ENCODE measurements around the gene RABGAP1L.

RABGAP1L gene

DNA sequence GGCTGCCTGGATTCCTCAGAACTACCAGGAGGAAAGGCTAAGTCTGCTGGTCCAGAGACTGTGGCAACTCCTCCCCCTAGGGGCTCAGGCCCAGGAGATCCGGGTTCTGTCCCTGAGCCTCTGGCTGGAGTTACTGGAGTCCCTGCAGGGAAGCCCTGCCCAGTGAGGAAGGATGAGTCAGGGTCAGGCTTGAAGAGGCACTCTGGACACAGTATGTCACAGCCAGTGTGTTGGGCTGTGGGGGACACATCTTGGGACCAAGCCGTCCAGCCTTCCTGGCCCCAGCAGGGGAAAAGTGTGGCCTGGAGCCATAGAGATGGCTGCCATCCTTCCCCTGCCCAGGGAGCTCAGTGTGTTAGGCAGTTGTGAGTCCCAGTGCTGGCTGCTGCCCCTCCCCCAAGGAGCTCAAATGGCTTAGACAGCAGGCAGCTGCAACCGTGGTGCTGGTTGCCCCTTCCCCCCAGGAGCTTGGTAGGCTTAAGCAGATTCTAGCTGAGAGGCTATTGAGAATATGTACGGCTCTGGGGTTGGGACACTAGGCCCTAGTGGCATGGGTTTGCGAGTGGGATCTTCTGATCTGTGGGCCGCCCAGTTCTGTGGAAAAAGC, 28.2 kb upstream of the RABGAP1L start:
- Histone ChIP-seq H2AFZ (no peak overlapping the region), H3K27me3 (ENCODE audit: control insufficient read depth, insufficient read depth, low read length) (no peaks in the 10 kb centered on the region), H3K27ac (no peak overlapping the region), H3K36me3 (ENCODE audit: control insufficient read depth, insufficient read depth, low read length) (no peaks in the 10 kb centered on the region), H3K4me3 (ENCODE audit: low read depth, low read length) (no peak overlapping the region), H3K4me2 (ENCODE audit: low read length) (no peak overlapping the region), H3K9ac (no peak overlapping the region), H3K79me2 (no peaks in the 10 kb centered on the region), H3K9me3 (ENCODE audit: control insufficient read depth, low read length) (no peaks in the 10 kb centered on the region), H3K4me1 (no peaks in the 10 kb centered on the region)
- TF ChIP-seq, protein P1, sequence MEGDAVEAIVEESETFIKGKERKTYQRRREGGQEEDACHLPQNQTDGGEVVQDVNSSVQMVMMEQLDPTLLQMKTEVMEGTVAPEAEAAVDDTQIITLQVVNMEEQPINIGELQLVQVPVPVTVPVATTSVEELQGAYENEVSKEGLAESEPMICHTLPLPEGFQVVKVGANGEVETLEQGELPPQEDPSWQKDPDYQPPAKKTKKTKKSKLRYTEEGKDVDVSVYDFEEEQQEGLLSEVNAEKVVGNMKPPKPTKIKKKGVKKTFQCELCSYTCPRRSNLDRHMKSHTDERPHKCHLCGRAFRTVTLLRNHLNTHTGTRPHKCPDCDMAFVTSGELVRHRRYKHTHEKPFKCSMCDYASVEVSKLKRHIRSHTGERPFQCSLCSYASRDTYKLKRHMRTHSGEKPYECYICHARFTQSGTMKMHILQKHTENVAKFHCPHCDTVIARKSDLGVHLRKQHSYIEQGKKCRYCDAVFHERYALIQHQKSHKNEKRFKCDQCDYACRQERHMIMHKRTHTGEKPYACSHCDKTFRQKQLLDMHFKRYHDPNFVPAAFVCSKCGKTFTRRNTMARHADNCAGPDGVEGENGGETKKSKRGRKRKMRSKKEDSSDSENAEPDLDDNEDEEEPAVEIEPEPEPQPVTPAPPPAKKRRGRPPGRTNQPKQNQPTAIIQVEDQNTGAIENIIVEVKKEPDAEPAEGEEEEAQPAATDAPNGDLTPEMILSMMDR (IDR thresholded peaks at IDR 0.05) = no peak

DNA sequence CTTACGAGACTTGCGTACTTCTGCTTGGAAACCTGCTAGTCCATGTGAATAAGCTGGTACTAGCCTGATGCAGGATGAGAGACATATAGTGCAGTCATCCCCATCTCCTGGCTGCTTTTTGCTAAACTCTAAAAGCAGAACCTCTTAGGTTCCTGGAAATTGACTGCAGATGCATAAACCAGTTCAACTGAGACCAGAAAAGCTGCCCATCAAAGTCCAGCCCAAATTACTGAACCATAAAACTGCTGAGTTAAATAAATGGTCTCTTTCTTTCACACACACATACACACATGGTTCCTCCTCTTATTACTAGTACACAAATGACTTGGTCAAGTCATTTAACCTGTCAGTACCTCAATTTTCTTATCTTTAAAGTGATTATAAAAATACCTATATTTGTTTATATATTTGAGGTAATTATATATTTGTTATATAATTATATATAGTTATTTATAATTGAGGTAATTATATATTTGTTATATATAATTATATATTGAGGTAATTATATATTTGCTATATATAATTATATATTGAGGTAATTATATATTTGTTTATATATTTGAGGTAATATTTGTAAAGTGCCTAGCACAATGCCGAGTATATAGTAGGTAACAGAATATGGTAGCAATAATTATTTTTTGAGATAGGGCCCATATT, 25.2 kb upstream of the RABGAP1L start:
- TF ChIP-seq, protein P1 (IDR thresholded peaks at IDR 0.05) = no peak
- Histone ChIP-seq H3K4me2 (ENCODE audit: low read length) (no peak overlapping the region), H3K4me1 (no peaks in the 10 kb centered on the region), H3K27me3 (ENCODE audit: control insufficient read depth, insufficient read depth, low read length) (no peaks in the 10 kb centered on the region), H3K9me3 (ENCODE audit: control insufficient read depth, low read length) (no peaks in the 10 kb centered on the region), H2AFZ (no peak overlapping the region), H3K36me3 (ENCODE audit: control insufficient read depth, insufficient read depth, low read length) (no peaks in the 10 kb centered on the region), H3K9ac (no peak overlapping the region), H3K4me3 (ENCODE audit: low read depth, low read length) (no peak overlapping the region), H3K27ac (no peak overlapping the region), H3K79me2 (no peaks in the 10 kb centered on the region)

DNA sequence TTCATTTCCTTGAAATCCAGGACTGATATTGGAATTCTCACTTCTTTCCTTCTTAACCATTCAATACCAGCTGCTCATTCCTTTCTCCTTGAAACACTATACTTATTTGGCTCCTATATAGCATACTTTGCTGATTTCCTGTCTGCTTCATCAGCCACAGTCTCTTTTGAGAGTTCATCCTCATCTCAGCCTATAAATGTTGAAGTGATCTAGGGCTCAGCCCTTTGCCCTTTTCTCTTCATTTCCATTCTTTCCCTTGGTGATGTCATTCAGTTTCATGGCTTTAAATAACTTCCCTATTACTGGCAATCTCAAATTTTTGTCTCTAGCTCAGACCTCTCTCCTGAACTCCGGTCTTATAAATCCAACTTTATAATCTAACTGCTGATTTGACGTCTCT, 24.1 kb upstream of the RABGAP1L start:
- Histone ChIP-seq H3K27me3 (ENCODE audit: control insufficient read depth, insufficient read depth, low read length) (no peaks in the 10 kb centered on the region), H3K4me1 (no peaks in the 10 kb centered on the region), H2AFZ (no peak overlapping the region), H3K9ac (no peak overlapping the region), H3K79me2 (no peaks in the 10 kb centered on the region), H3K36me3 (ENCODE audit: control insufficient read depth, insufficient read depth, low read length) (no peaks in the 10 kb centered on the region), H3K9me3 (ENCODE audit: control insufficient read depth, low read length) (no peaks in the 10 kb centered on the region), H3K4me2 (ENCODE audit: low read length) (no peak overlapping the region), H3K4me3 (ENCODE audit: low read depth, low read length) (no peak overlapping the region), H3K27ac (no peak overlapping the region)
- TF ChIP-seq, protein P1 (IDR thresholded peaks at IDR 0.05) = no peak

DNA sequence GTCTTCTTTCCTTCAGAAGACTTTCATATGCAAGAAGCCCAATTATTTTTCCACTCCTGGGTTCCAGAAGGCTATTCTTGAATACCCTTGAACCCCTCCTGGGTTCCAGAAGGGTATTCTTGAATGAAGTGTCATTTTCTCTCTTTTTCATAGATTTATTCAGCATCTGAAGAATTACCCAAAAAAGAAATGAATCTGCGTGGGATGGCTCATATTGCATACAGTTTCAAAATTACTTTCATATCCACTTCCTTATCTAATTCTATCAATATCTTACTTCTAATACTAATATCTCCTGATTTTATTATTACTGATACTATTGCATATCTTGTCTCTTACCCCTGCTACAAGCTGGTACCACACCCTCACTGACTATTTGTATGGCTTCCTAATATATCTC, 22.6 kb upstream of the RABGAP1L start:
- no peaks in the 10 kb centered on the region for H3K4me1 ChIP-seq
- H2AFZ ChIP-seq = no peak overlapping the region

More for the DNA sequence above, 22.6 kb upstream of the RABGAP1L start:
- Histone ChIP-seq H3K4me3 (ENCODE audit: low read depth, low read length) (no peak overlapping the region), H3K9ac (no peak overlapping the region), H3K4me2 (ENCODE audit: low read length) (no peak overlapping the region), H3K36me3 (ENCODE audit: control insufficient read depth, insufficient read depth, low read length) (no peaks in the 10 kb centered on the region), H3K9me3 (ENCODE audit: control insufficient read depth, low read length) (no peaks in the 10 kb centered on the region), H3K27ac (no peak overlapping the region), H3K79me2 (no peaks in the 10 kb centered on the region), H3K27me3 (ENCODE audit: control insufficient read depth, insufficient read depth, low read length) (no peaks in the 10 kb centered on the region)
- TF ChIP-seq, protein P1 (IDR thresholded peaks at IDR 0.05) = no peak
